CD1c-positive myeloid dendritic cell (primary cell): ENCODE results near the gene ZNF689.

Experiments used
- DNase-seq: peaks from one replicate; pipeline ENCODE4 v3.0.0-alpha.2; 2016; ENCODE audit errors: extremely low spot score

ZNF689 gene

GRCh38 chr16:30562021-30562420 lies 48.2 kb downstream of the ZNF689 start:
- no peak for DNase-seq

GRCh38 chr16:30561089-30561816 lies 48.9 kb downstream of the ZNF689 start:
- peak; percentile 24 for DNase-seq

- peak; percentile 49 for DNase-seq
Measured at GRCh38 chr16:30559690-30560089, 50.5 kb downstream of the ZNF689 start.

- DNase-seq, result no peak
Measured at GRCh38 chr16:30558789-30559377, 51.3 kb downstream of the ZNF689 start.

- peak; percentile 99 for DNase-seq
Measured at GRCh38 chr16:30557957-30558788, 52.0 kb downstream of the ZNF689 start, which contains the start of gene ZNF764. ZNF764 (minus strand) TSS chr16:30558374; CDS start chr16:30558182, 192 bp downstream.

DNA sequence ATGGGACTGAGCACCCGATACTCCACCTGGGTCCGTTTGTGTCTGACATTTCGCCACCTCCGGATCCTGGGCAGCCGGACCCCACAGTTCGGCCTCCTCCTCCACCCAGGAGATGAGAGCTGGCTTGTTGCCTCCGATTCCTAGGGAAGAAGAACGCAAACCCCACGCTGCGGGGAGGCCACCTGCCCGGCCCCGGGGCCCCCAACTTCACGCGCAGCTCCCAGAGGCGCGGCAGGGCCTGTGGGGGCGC lies 52.6 kb downstream of the ZNF689 start:
- DNase-seq, result no peak

DNA sequence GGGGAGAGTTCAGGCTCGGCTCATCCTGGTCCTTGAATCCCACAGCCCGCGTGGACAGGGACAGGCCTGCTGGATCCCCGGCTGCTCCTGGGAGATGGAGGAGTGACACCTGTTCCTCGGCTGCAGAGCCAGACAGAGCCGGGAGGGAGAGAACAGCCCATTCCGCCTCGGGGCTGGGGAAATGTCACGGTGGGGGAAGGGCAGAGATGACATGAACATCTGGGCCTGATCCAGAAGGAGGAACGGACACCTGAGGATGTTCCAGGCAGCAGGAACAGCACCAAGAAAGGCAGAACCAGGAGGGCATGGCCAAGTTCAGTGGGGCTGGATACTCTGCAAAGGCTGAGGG lies 54.1 kb downstream of the ZNF689 start:
- no peak for DNase-seq

DNA sequence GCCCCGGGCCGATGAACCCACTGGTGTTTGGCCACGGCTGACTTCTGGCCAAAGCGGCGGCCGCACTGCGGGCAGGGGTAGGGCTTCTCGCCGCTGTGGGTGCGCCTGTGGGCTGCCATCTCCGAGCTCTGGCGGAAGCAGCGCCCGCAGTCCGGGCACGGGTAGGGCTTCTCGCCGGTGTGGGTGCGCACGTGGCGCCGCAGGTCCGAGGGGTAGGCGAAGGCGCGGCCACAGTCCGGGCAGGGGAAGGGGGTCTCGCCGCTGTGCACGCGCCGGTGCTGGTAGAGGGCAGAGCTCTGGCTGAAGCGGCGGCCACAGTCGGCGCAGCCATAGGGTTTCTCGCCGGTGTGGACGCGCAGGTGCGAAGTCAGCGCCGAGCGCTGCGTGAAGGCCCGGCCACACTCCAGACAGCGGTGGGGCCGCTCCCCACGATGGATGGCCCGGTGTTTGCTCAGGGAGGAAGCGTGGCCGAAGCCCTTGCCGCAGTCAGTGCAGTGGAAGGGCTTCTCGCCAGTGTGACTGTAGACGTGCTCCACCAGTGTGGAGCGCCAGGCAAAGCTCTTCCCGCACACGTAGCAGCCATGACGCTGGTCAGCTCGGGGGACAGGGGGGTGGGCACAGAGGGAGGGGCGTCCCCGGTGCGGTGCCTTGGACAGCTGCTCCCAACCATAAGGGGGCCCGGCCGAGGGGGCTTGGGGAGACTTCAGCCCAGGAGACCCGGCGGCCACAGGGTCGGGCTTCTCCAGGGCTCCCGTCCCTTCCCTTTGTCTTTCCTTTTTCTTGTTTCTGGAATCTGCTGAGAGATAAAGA lies 54.7 kb downstream of the ZNF689 start:
- no peak for DNase-seq

GRCh38 chr16:30554557-30555314 lies 55.5 kb downstream of the ZNF689 start:
- no peak for DNase-seq

GRCh38 chr16:30553393-30553899 lies 56.7 kb downstream of the ZNF689 start:
- peak; percentile 39 for DNase-seq

- DNase-seq, result no peak
Measured at GRCh38 chr16:30552956-30553355, 57.2 kb downstream of the ZNF689 start.
